WTC11 (cell line): ENCODE measurements around the gene ACYP2. TPM values are rescaled to one million over a fixed set of nuclear protein-coding genes. Genes with fewer than 3 reads are reported as not detected.
A peak's percentile ranks its signal among the peaks of the same experiment; 100 is the strongest.
"Not testable (repeated sequence)": the region's sequence is repeated elsewhere in the genome, so short reads cannot be mapped to it uniquely, and the experiment has no call there.

ENCODE experiments used
- ATAC-seq: fragments of 200-7000 bp; cut with Tn5 transposase; 2 replicates; pipeline ENCODE4 v1.10.0; 2021; ENCODE audit warnings: mild to moderate bottlenecking, moderate library complexity
- CTCF ChIA-PET: fragments of 300-600 bp; sonication (Branson Sonifier 250); formaldehyde crosslinking; loops from one replicate; lab custom pipeline; 2021; ENCODE audit warnings: antibody characterized with exemption; lab: Charles Lee
- POLR2A ChIA-PET: fragments of 350-600 bp; sonication (Branson Sonifier 250); formaldehyde crosslinking; loops from one replicate; lab custom pipeline; 2021; ENCODE audit warnings: antibody characterized with exemption; lab: Charles Lee
- DNase-seq: peaks from one replicate; pipeline ENCODE4 v3.0.0; 2021; ENCODE audit warnings: low spot score
- H3K27ac Mint-ChIP-seq: 2 replicates; pipeline ENCODE4 v1.8.0; 2021; ENCODE audit warnings: mixed read lengths
- H3K27me3 Mint-ChIP-seq: 2 replicates; pipeline ENCODE4 v1.8.0; 2021; ENCODE audit warnings: low read depth, mild to moderate bottlenecking, moderate library complexity, mixed read lengths
- H3K36me3 Mint-ChIP-seq: 2 replicates; pipeline ENCODE4 v1.8.0; 2021; ENCODE audit warnings: mixed read lengths
- H3K4me1 Mint-ChIP-seq: 2 replicates; pipeline ENCODE4 v1.8.0; 2022; ENCODE audit warnings: mixed read lengths
- H3K4me3 Mint-ChIP-seq: 2 replicates; pipeline ENCODE4 v1.8.0; 2021; ENCODE audit warnings: mild to moderate bottlenecking, moderate library complexity, mixed read lengths
- H3K9me3 Mint-ChIP-seq: 2 replicates; pipeline ENCODE4 v1.8.0; 2021; ENCODE audit warnings: mixed read lengths
- ATF1 ChIP-seq: sonication (generic); formaldehyde crosslinking; IDR thresholded peaks from 2 replicates; pipeline ENCODE4 v1.8.1; 2023; ENCODE audit warnings: mild to moderate bottlenecking, moderate library complexity, missing genetic modification reagents
- ATF6 ChIP-seq: sonication (generic); formaldehyde crosslinking; IDR thresholded peaks from 2 replicates; pipeline ENCODE4 v1.8.1; 2023; ENCODE audit warnings: mild to moderate bottlenecking, missing genetic modification reagents
- CBFB ChIP-seq: sonication (generic); formaldehyde crosslinking; IDR thresholded peaks from 2 replicates; pipeline ENCODE4 v1.8.1; 2022; ENCODE audit warnings: mild to moderate bottlenecking, low read depth, missing genetic modification reagents
- E2F4 ChIP-seq: sonication (generic); formaldehyde crosslinking; IDR thresholded peaks from 2 replicates; pipeline ENCODE4 v1.8.1; 2022; ENCODE audit warnings: low read depth, mild to moderate bottlenecking, moderate library complexity, missing genetic modification reagents, borderline replicate concordance
- GTF2I ChIP-seq: fragments of 250-450 bp; sonication (Bioruptor Pico); conservative IDR thresholded peaks from 2 replicates; pipeline ENCODE4 v1.4.0; 2021; ENCODE audit warnings: mild to moderate bottlenecking
- JAZF1 ChIP-seq: fragments of 250-450 bp; sonication (Bioruptor Pico); IDR thresholded peaks from 2 replicates; pipeline ENCODE4 v1.9.0; 2021; ENCODE audit warnings: moderate library complexity, mild to moderate bottlenecking, inconsistent platforms
- MAX ChIP-seq: sonication (generic); formaldehyde crosslinking; IDR thresholded peaks from 2 replicates; pipeline ENCODE4 v1.8.0; 2022; ENCODE audit warnings: mild to moderate bottlenecking, missing genetic modification reagents
- MYBL2 ChIP-seq: sonication (generic); formaldehyde crosslinking; IDR thresholded peaks from 2 replicates; pipeline ENCODE4 v1.8.1; 2023; ENCODE audit warnings: mild to moderate bottlenecking, moderate library complexity, missing genetic modification reagents
- NR3C1 ChIP-seq: sonication (generic); formaldehyde crosslinking; conservative IDR thresholded peaks from 2 replicates; pipeline ENCODE4 v1.8.1; 2023; ENCODE audit warnings: low read depth, mild to moderate bottlenecking, missing genetic modification reagents
- PRDM15 ChIP-seq: sonication (generic); formaldehyde crosslinking; IDR thresholded peaks from 2 replicates; pipeline ENCODE4 v1.8.0; 2022; ENCODE audit warnings: missing genetic modification reagents
- PREB ChIP-seq: sonication (generic); formaldehyde crosslinking; IDR thresholded peaks from 2 replicates; pipeline ENCODE4 v1.8.1; 2022; ENCODE audit warnings: mild to moderate bottlenecking, missing genetic modification reagents, moderate library complexity, borderline replicate concordance
- RELA ChIP-seq: sonication (generic); formaldehyde crosslinking; IDR thresholded peaks from 2 replicates; pipeline ENCODE4 v1.8.1; 2022; ENCODE audit warnings: missing genetic modification reagents, mild to moderate bottlenecking, borderline replicate concordance
- SP1 ChIP-seq: sonication (generic); formaldehyde crosslinking; conservative IDR thresholded peaks from 2 replicates; pipeline ENCODE4 v1.8.1; 2022; ENCODE audit warnings: missing genetic modification reagents
- TCF7 ChIP-seq: sonication (generic); formaldehyde crosslinking; IDR thresholded peaks from 2 replicates; pipeline ENCODE4 v1.8.0; 2022; ENCODE audit warnings: mild to moderate bottlenecking, low read depth, missing genetic modification reagents, moderate library complexity
- ZNF425 ChIP-seq: fragments of 250-450 bp; sonication (Bioruptor Pico); conservative IDR thresholded peaks from 2 replicates; pipeline ENCODE4 v1.9.0; 2021; ENCODE audit warnings: mild to moderate bottlenecking
- ZNF512 ChIP-seq: sonication (generic); formaldehyde crosslinking; IDR thresholded peaks from 2 replicates; pipeline ENCODE4 v1.8.1; 2022; ENCODE audit warnings: missing genetic modification reagents, borderline replicate concordance
- total RNA-seq: library from RNA; stranded (reverse); gene quantifications from 3 replicates; pipeline ENCODE4 v1.2.3, GENCODE V29; 2021

The ACYP2 gene
- total RNA-seq, 1 experiment from 2014 or later: 4.4 TPM

GRCh38 chr2:54067851-54068375 lies 47.5 kb upstream of the ACYP2 start (continued):
- no peak for TF ChIP-seq ZNF425 (CRISPR knock-in tag)
- no peak for TF ChIP-seq CBFB (CRISPR knock-in tag)
- no peak for TF ChIP-seq JAZF1 (CRISPR knock-in tag)
- no peak for TF ChIP-seq TCF7

- POLR2A ChIA-PET: interaction anchor here (0.6 kb wide), 1 partner anchor 409 kb away, joined by 3 read pairs; no protein-coding TSS in a partner anchor
These were observed 42.9 kb upstream of the ACYP2 start for GRCh38 chr2:54072483-54072882.

GRCh38 chr2:54073796-54074195 lies 41.6 kb upstream of the ACYP2 start:
- no peak overlapping the region for H3K27ac Mint-ChIP-seq
- no peak overlapping the region for H3K4me3 Mint-ChIP-seq
- ChIA-PET CTCF (no interaction called here), POLR2A (no interaction called here)
- H3K9me3 Mint-ChIP-seq: no peaks in the 10 kb centered on the region
- TF ChIP-seq NR3C1 (CRISPR knock-in tag) (no peak), RELA (CRISPR knock-in tag) (no peak), PRDM15 (CRISPR knock-in tag) (no peak), ATF6 (no peak), E2F4 (CRISPR knock-in tag) (no peak), GTF2I (CRISPR knock-in tag) (no peak), MYBL2 (no peak), PREB (CRISPR knock-in tag) (no peak), ATF1 (CRISPR knock-in tag) (no peak), SP1 (CRISPR knock-in tag) (no peak), MAX (CRISPR knock-in tag) (no peak)
- no peaks in the 10 kb centered on the region for H3K27me3 Mint-ChIP-seq
- H3K4me1 Mint-ChIP-seq: peaks cover 6% of the 10 kb centered on the region; the same call in 1 of the 2 replicates
- no peaks in the 10 kb centered on the region for H3K36me3 Mint-ChIP-seq
- ATAC-seq: no peak
- no peak for DNase-seq

More at GRCh38 chr2:54072483-54072882, 42.9 kb upstream of the ACYP2 start:
- not testable (repeated sequence) for H3K36me3 Mint-ChIP-seq, H3K4me3 Mint-ChIP-seq, H3K9me3 Mint-ChIP-seq, H3K4me1 Mint-ChIP-seq
- CTCF ChIA-PET: interaction anchor here (0.6 kb wide), 1 partner anchor 29 kb away, joined by 3 read pairs; no protein-coding TSS in a partner anchor
- TF ChIP-seq ZNF512 (CRISPR knock-in tag): 0 out of 2 replicates have a peak, but pooled peaks have one; percentile 85
- TF ChIP-seq, all 79 proteins: peak for 1; not testable (repeated sequence) for 78
- H3K27me3 Mint-ChIP-seq, DNase-seq, H3K27ac Mint-ChIP-seq, ATAC-seq: not testable (repeated sequence)
